GM20000 (cell line): ENCODE data around the gene SLC9A3.
"Not testable (repeated sequence)": the region's sequence is repeated elsewhere in the genome, so short reads cannot be mapped to it uniquely, and the experiment has no call there.

Source experiments
- DNase-seq: peaks from one replicate; pipeline ENCODE4 v3.0.0; 2012; ENCODE audit warnings: low spot score
- CTCF ChIP-seq: IDR thresholded peaks from 2 replicates; pipeline ENCODE4 v1.5.1; 2012; ENCODE audit warnings: mild to moderate bottlenecking, control low read depth; ENCODE audit errors: extremely low read depth, missing control alignments

Gene SLC9A3

GRCh38 chr5:491119-491855 lies 33.0 kb downstream of the SLC9A3 start:
- DNase-seq = no peak
- no peak for TF ChIP-seq CTCF

- DNase-seq = no peak
- TF ChIP-seq CTCF = no peak
These were observed 33.8 kb downstream of the SLC9A3 start for GRCh38 chr5:490116-491106.

GRCh38 chr5:489689-490080 lies 34.6 kb downstream of the SLC9A3 start:
- no peak for TF ChIP-seq CTCF
- DNase-seq = no peak

GRCh38 chr5:488744-489688 lies 35.2 kb downstream of the SLC9A3 start:
- no peak for DNase-seq
- TF ChIP-seq CTCF = no peak

- DNase-seq = no peak
- no peak for TF ChIP-seq CTCF
These were observed 36.0 kb downstream of the SLC9A3 start for GRCh38 chr5:488241-488640.

- DNase-seq = not testable (repeated sequence)
These were observed 37.7 kb downstream of the SLC9A3 start for GRCh38 chr5:486597-486996.

- TF ChIP-seq CTCF = no peak
- no peak for DNase-seq
These were observed 38.2 kb downstream of the SLC9A3 start for GRCh38 chr5:485946-486491.
